ENCODE data around the gene ASTL. TPM values are rescaled to one million over a fixed set of nuclear protein-coding genes. Genes with fewer than 3 reads are reported as not detected.

ASTL gene
- polyA plus RNA-seq, 1 donor = not detected

DNA sequence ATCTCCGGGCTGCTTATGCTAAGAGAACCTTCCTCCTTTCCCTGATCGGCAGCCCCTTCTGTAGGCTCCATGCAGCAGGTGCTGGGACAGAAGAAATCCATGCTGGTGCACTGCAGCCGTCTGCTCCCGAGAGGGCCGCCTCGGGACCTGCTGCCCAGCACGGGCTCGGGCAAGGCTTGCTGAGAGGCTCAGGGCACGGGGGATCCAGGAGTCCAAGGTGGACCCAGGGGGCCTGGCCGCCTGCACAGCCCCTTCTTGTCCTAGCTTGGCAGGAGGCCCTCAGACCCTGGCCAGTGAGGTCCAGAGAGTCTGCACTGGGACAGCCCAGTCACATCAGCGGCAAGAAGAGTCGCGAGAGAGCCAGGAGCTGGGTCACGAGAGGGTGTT is 20.2 kb upstream of the ASTL start:
- DNase-seq = no peak

- DNase-seq = no peak
Observed at GRCh38 chr2:96157649-96158553, 19.6 kb upstream of the ASTL start.

GRCh38 chr2:96156926-96157648 is 18.8 kb upstream of the ASTL start:
- DNase-seq = no peak

- no peak for DNase-seq
Observed at GRCh38 chr2:96156011-96156820, 17.9 kb upstream of the ASTL start.

- DNase-seq = no peak
Observed at GRCh38 chr2:96154506-96155380, 16.4 kb upstream of the ASTL start.

GRCh38 chr2:96153991-96154431 is 15.7 kb upstream of the ASTL start:
- DNase-seq = no peak

DNA sequence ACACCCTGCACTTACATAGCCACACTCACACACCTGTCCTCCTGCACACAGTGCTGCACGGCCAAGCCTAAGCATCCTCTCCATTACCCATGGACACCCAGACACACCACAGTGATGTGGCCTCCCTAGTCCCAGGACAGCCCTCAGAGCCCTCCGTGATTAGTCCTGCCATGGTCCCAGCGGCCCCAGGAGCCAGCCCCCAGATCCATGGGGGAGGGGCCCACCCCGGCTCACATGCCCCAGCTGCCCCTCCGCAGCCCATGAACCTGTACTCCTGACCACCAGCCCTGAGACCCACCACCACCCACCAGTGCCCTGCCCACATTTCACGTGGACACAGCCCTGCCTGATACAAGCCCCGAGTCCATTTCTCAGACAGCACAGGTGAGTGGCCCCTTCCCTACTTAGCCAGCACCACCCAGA is 15.0 kb upstream of the ASTL start:
- no peak for DNase-seq

- DNase-seq = no peak
Observed at GRCh38 chr2:96152304-96153161, 14.2 kb upstream of the ASTL start.

GRCh38 chr2:96151595-96152303 is 13.4 kb upstream of the ASTL start:
- DNase-seq = no peak

GRCh38 chr2:96150791-96151594 is 12.7 kb upstream of the ASTL start:
- no peak for DNase-seq

GRCh38 chr2:96150007-96150640 is 11.8 kb upstream of the ASTL start:
- DNase-seq = no peak

GRCh38 chr2:96148410-96149217 is 10.3 kb upstream of the ASTL start:
- peak; percentile 52 for DNase-seq

GRCh38 chr2:96147593-96148201 is 9.4 kb upstream of the ASTL start:
- DNase-seq = no peak

DNA sequence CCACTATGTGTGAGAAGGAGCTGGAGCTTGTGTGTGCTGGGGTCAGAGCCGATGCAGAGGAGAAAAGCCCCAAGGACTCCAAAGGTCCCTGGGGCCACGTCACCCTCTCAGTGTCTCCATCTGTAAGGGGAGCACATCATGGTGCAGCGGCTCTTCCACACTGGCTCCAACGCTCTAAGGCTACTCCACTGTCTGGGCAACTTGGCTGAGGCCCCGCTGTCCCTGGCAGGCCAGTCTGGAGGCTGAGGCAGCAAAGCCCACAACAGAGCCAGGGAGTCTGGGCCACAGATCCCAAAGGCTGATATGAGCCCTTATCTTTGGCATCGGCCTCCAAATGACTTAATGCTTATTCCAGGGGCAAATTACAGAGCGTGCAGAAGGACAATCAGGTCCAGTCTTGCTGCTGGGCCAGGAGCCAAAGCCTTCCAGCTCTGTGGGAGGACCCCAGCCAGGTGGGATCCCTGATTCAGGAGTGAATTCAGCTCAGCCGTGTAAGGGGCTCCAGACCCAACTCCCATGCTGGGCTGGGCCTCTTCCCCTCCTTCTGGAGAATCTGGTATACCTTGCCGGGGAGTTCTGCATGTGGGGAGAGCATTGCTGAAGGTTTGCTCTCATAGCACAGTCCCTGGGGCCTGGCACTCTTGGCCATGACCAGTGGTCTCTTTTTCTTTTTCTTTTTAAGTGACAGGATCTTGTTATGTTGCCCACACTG is 8.7 kb upstream of the ASTL start:
- no peak for DNase-seq

DNA sequence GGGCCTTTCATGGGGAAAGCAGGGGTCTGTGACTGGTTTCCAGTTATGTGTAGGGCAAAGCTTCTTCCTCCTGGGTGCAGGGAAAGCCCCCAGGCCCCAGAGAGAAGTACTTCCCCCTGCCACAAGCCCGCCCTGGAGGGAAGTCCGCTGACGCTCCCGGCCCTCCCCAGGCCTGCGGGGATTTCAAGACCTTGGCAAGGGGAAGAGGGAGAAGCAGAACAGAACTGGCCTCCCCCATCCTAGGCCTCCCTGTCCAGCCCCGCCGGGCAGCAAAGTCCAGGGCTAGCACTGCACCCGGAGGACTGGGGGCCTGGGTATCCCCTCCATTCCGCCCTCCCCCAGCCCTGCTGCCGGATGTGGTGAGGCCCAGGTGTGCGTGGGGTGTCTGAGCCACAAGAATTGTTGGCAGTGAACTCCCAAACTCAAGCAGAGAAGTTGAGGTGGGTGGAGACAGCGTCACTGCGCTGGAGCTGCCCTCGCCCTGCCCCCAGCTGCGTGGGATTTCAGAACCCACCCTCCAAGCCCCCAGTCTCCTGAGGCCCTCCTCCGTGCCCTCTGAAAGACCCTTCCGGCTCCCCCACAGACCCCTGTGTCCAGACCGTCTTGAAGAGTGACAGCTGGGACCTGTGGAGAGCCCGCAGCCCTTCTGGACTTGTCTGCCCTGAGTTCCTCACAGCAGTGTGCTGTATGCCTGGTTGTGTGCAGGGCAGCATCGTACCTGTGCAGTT is 8.0 kb upstream of the ASTL start:
- peak; percentile 38 for DNase-seq

- DNase-seq = no peak
Observed at GRCh38 chr2:96145848-96146152, 7.5 kb upstream of the ASTL start.
